ENCODE data around the gene COMMD6.
"Not testable (repeated sequence)": the region's sequence is repeated elsewhere in the genome, so short reads cannot be mapped to it uniquely, and the experiment has no call there.

The COMMD6 gene
- total RNA-seq = 27.5 to 59.5 (median 42.8) reads per million in 4 experiments

GRCh38 chr13:75537401-75538365, at the start of gene COMMD6:
Gene COMMD6, minus strand, starts transcription at chr13:75537841. Its CDS starts 36 bp downstream, at chr13:75537805.
- DNase-seq = peak; percentile 37

GRCh38 chr13:75585153-75585552, 47.5 kb upstream of the COMMD6 start:
- no peak for DNase-seq

GRCh38 chr13:75583091-75583490, 45.5 kb upstream of the COMMD6 start:
- DNase-seq = no peak

GRCh38 chr13:75581874-75582640, 44.4 kb upstream of the COMMD6 start:
- DNase-seq = no peak

GRCh38 chr13:75579529-75579928, 41.9 kb upstream of the COMMD6 start:
- no peak for DNase-seq

GRCh38 chr13:75569576-75569975, 31.9 kb upstream of the COMMD6 start:
- DNase-seq = no peak

GRCh38 chr13:75566658-75567057, 29.0 kb upstream of the COMMD6 start:
- no peak for DNase-seq

- DNase-seq = no peak
Measured at GRCh38 chr13:75558145-75558840, 20.7 kb upstream of the COMMD6 start.

- no peak for DNase-seq
Measured at GRCh38 chr13:75556961-75557360, 19.3 kb upstream of the COMMD6 start.

GRCh38 chr13:75555836-75556235, 18.2 kb upstream of the COMMD6 start:
- DNase-seq = no peak

GRCh38 chr13:75554981-75555380, 17.3 kb upstream of the COMMD6 start:
- DNase-seq = no peak

- no peak for DNase-seq
Measured at GRCh38 chr13:75554464-75554863, 16.8 kb upstream of the COMMD6 start.

GRCh38 chr13:75550159-75550567, 12.5 kb upstream of the COMMD6 start:
- no peak for DNase-seq

GRCh38 chr13:75549262-75550158, 11.9 kb upstream of the COMMD6 start, which contains the start of gene UCHL3:
Gene UCHL3, plus strand, starts transcription at chr13:75549791. Its CDS starts 30 bp downstream, at chr13:75549821.
- peak; percentile 94 for DNase-seq

- no peak for DNase-seq
Measured at GRCh38 chr13:75547917-75548316, 10.3 kb upstream of the COMMD6 start.

- DNase-seq = not testable (repeated sequence)
Measured at GRCh38 chr13:75545386-75545785, 7.7 kb upstream of the COMMD6 start.

GRCh38 chr13:75544681-75545330, 7.2 kb upstream of the COMMD6 start:
- no peak for DNase-seq

- DNase-seq = no peak
Measured at GRCh38 chr13:75541961-75542360, 4.3 kb upstream of the COMMD6 start.

- no peak for DNase-seq
Measured at GRCh38 chr13:75541287-75541686, 3.6 kb upstream of the COMMD6 start.

- no peak for DNase-seq
Measured at GRCh38 chr13:75533861-75534260, 3.8 kb downstream of the COMMD6 start.

GRCh38 chr13:75530549-75530961, 7.1 kb downstream of the COMMD6 start:
- no peak for DNase-seq

Measured in effector CD8-positive, alpha-beta T cell (primary cell).